Endothelial cell of umbilical vein (primary cell): ENCODE data around the gene EXOSC5. TPM values are rescaled to one million over a fixed set of nuclear protein-coding genes. Genes with fewer than 3 reads are reported as not detected.

Experiments used
- BruUV-seq: library from RNA; stranded (reverse); fragments of 400-500 nt; replicated peaks from 2 replicates; lab custom pipeline; 2021; lab: Mats Ljungman, UMichigan
- CTCF ChIA-PET: fragments of 300-600, 350-600 bp; sonication (Branson Sonifier 250); formaldehyde crosslinking; loops from one replicate; lab custom pipeline; 2021; ENCODE audit warnings: antibody characterized with exemption, inconsistent platforms; lab: Charles Lee
- POLR2A ChIA-PET: fragments of 300-600, 350-600 bp; sonication (Branson Sonifier 250); formaldehyde crosslinking; loops from one replicate; lab custom pipeline; 2021; ENCODE audit warnings: antibody characterized with exemption, inconsistent platforms; lab: Charles Lee
- DNase-seq: peaks from one replicate; pipeline ENCODE4 v3.0.0-alpha.2; 2011; ENCODE audit warnings: low read depth, low spot score
- FAIRE-seq: peaks from 2 replicates; lab custom pipeline; 2011; peaks lifted over from hg19 to GRCh38; lab: Jason Lieb, UNC
- H2AFZ ChIP-seq: 2 replicates; pipeline ENCODE4 v1.6.0; 2012; ENCODE audit warnings: low read depth, low read length, control low read depth, inconsistent platforms
- H3K27ac ChIP-seq: 2 replicates; pipeline ENCODE4 v1.5.1; 2011; ENCODE audit warnings: low read depth, mild to moderate bottlenecking, control low read depth, low read length, moderate library complexity; ENCODE audit not compliant: insufficient read depth
- H3K27me3 ChIP-seq, 2 experiments: 2 replicates each; pipeline versions ENCODE4 v1.6.0 to v1.6.1; 2011; ENCODE audit warnings: low read length in 2 of 2, mixed read lengths in 1 of 2; ENCODE audit not compliant: control insufficient read depth in 2 of 2, insufficient read depth in 2 of 2
- H3K36me3 ChIP-seq, 2 experiments: 2 replicates in 1 of 2; 3 replicates in 1 of 2; pipeline ENCODE4 v1.5.1; 2011; ENCODE audit warnings: low read length in 2 of 2, mild to moderate bottlenecking in 1 of 2, moderate library complexity in 1 of 2; ENCODE audit not compliant: control insufficient read depth in 2 of 2, insufficient read depth in 2 of 2; ENCODE audit errors: extremely low read depth in 1 of 2
- H3K4me1 ChIP-seq: 3 replicates; pipeline ENCODE4 v1.5.1; 2011; ENCODE audit warnings: mild to moderate bottlenecking, low read length; ENCODE audit not compliant: control insufficient read depth, insufficient read depth; ENCODE audit errors: extremely low read depth
- H3K4me2 ChIP-seq: 2 replicates; pipeline ENCODE4 v1.6.1; 2011; ENCODE audit warnings: low read length, control low read depth, mixed read lengths; ENCODE audit not compliant: insufficient read depth
- H3K4me3 ChIP-seq, 3 experiments: fragments of 200-600 bp in 1 of 3; sonication (generic), shearing (Covaris generic) in 1 of 3; replicated peaks in 1 of 3; 2 replicates each; pipeline ENCODE4 v1.5.1; 2011 to 2016; ENCODE audit warnings: control low read depth in 3 of 3, low read length in 3 of 3, mild to moderate bottlenecking in 2 of 3, inconsistent platforms in 1 of 3, low read depth in 1 of 3, moderate library complexity in 1 of 3; ENCODE audit not compliant: insufficient read depth in 1 of 3
- H3K79me2 ChIP-seq: 2 replicates; pipeline ENCODE4 v1.6.0; 2012; ENCODE audit warnings: low read length, inconsistent platforms; ENCODE audit not compliant: control insufficient read depth, insufficient read depth
- H3K9ac ChIP-seq: replicated peaks from 2 replicates; pipeline ENCODE3; 2011; ENCODE audit warnings: low read length, control low read depth; ENCODE audit not compliant: insufficient read depth; ENCODE audit errors: extremely low read depth
- H3K9me1 ChIP-seq: replicated peaks from 3 replicates; pipeline ENCODE4 v1.6.0; 2011; ENCODE audit warnings: mild to moderate bottlenecking, low read length; ENCODE audit not compliant: control insufficient read depth, insufficient read depth; ENCODE audit errors: extremely low read depth
- H3K9me3 ChIP-seq: replicated peaks from 2 replicates; pipeline ENCODE4 v1.5.1; 2012; ENCODE audit warnings: low read length, inconsistent platforms; ENCODE audit not compliant: control insufficient read depth, insufficient read depth
- H4K20me1 ChIP-seq: replicated peaks from 2 replicates; pipeline ENCODE3; 2011; ENCODE audit warnings: mild to moderate bottlenecking, low read length; ENCODE audit not compliant: control insufficient read depth, insufficient read depth; ENCODE audit errors: extremely low read depth
- FOS ChIP-seq: IDR thresholded peaks from 2 replicates; pipeline ENCODE4 v1.6.1; 2011; ENCODE audit warnings: mild to moderate bottlenecking, low read length, moderate library complexity, borderline replicate concordance; ENCODE audit not compliant: insufficient read depth
- GATA2 ChIP-seq: IDR thresholded peaks from 2 replicates; pipeline ENCODE4 v1.7.0; 2011; ENCODE audit warnings: low read depth, mild to moderate bottlenecking, moderate library complexity, mixed read lengths, low read length; ENCODE audit not compliant: insufficient read length, insufficient read depth
- MYC ChIP-seq: IDR thresholded peaks from one replicate; pipeline ENCODE4 v1.6.1; 2011; ENCODE audit warnings: mild to moderate bottlenecking, low read depth, low read length
- dilution Hi-C: fragments of 300-500 bp; cut with MboI; formaldehyde crosslinking; loops from one replicate; pipeline ENCODE4 v1.15.0; 2019; ENCODE audit warnings: low sequenced_read_pairs; ENCODE audit not compliant: extremely low pct_ligation_motif_present
- intact Hi-C: fragments of 100-400 bp; cut with micrococcal nuclease; formaldehyde crosslinking; loops from one replicate; pipeline ENCODE4 v1.10.0; 2022
- polyA plus RNA-seq, 4 experiments: library from polyadenylated mRNA; depleted of rRNA in 3 of 4; stranded (reverse) in 3 of 4; unstranded in 1 of 4; fragments of >200 nt; gene quantifications; 2 replicates each; pipeline versions ENCODE4 v1.2.1 to v1.2.3, GENCODE V29; 2011 to 2012; ENCODE audit warnings: missing spikeins in 1 of 4
- total RNA-seq: library from RNA; stranded (reverse); gene quantifications from 2 replicates; pipeline ENCODE4 v1.2.3, GENCODE V29; 2021
- TF ChIP-seq, protein P1 (sequence below), 2 donors: IDR thresholded peaks; 1 replicate in 1 of 2; 2 replicates in 1 of 2; pipeline ENCODE4 v1.5.1; 2011; ENCODE audit warnings: low read length in 2 of 2, mild to moderate bottlenecking in 2 of 2, moderate library complexity in 2 of 2, control low read depth in 1 of 2, inconsistent platforms in 1 of 2, low read depth in 1 of 2; ENCODE audit not compliant: insufficient read depth in 1 of 2; ENCODE audit errors: extremely low read depth in 1 of 2

EXOSC5 gene
- total and polyA plus RNA-seq, 2 donors (not counting 3 experiments of a cell fraction or from before 2014, with no cell fraction given), result 14.0 to 20.9 TPM

DNA sequence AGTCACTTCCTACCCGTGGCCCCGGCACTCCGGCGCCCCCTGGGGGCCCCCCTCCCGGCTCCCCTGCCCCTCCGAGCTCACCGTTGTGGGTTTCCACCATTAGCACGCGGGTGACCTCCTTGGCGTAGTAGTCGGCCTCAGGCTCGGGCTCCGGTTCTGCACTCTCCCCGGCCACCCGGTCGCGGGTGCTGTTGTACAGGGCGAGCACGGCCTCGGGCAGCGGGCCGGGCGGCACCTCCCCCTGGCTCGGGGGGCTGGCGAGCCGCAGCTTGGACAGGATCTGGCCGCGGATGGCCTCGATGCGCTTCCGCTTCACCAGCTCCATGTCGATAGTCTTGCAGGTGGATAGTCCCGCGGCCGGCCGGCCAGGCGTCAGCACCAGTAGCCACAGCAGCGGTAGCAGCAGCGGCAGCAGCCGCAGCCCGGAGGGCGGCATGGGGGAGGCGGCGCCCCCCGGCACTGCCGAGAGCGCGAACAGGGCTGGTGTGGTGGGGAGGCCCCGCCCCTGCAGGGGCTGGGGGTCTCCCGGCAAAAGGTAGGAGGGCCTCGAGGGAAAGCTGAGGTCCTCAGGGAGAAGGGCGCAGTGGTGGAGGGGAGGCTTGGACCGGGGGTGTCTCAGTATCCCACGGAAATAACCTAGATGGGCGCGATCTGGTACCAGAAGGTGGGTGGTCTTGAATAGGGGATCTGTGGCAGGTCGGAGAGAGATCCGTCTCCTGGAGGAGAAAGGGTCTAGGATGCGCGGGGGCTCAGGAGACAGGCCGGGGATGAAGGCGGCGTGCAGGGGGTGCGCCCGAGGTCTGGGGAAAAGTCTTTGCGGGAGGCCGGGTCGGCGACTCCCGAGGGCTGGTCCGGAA, 44.3 kb downstream of the EXOSC5 start:
- FAIRE-seq (no peak), DNase-seq (peak; percentile 69)
- dilution Hi-C loops, result no loop called here
- Histone ChIP-seq H3K4me3 (peak overlapping the region; percentile 75 to 99 (median 90)), H4K20me1 (no peaks in the 10 kb centered on the region), H3K9me3 (no peaks in the 10 kb centered on the region), H3K79me2 (peaks cover 53% of the 10 kb centered on the region), H2AFZ (no peak overlapping the region), H3K4me1 (peaks cover 12% of the 10 kb centered on the region), H3K4me2 (peak overlapping the region; percentile 73), H3K27ac (peak overlapping the region; percentile 70), H3K9me1 (no peaks in the 10 kb centered on the region), H3K9ac (peak overlapping the region; percentile 83), H3K36me3 (peaks cover 2 to 4% of the 10 kb centered on the region in 2 experiments), H3K27me3 (no peaks in the 10 kb centered on the region)
- intact Hi-C loops, result loop anchor here (1.0 to 5.0 kb wide), 3 partner anchors 43 to 194 kb away; partner anchors contain the start of gene CCDC97
- TF ChIP-seq, protein P1, sequence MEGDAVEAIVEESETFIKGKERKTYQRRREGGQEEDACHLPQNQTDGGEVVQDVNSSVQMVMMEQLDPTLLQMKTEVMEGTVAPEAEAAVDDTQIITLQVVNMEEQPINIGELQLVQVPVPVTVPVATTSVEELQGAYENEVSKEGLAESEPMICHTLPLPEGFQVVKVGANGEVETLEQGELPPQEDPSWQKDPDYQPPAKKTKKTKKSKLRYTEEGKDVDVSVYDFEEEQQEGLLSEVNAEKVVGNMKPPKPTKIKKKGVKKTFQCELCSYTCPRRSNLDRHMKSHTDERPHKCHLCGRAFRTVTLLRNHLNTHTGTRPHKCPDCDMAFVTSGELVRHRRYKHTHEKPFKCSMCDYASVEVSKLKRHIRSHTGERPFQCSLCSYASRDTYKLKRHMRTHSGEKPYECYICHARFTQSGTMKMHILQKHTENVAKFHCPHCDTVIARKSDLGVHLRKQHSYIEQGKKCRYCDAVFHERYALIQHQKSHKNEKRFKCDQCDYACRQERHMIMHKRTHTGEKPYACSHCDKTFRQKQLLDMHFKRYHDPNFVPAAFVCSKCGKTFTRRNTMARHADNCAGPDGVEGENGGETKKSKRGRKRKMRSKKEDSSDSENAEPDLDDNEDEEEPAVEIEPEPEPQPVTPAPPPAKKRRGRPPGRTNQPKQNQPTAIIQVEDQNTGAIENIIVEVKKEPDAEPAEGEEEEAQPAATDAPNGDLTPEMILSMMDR (IDR thresholded peaks at IDR 0.05; ENCODE audit: extremely low read depth in 1 of 2, insufficient read depth in 1 of 2, low read depth in 1 of 2, low read length in 2 of 2), result peak; percentile 51 to 78
- TF ChIP-seq MYC (no peak), GATA2 (no peak), FOS (no peak)
- POLR2A ChIA-PET, result interaction anchor here (0.8 to 2.0 kb wide), 4 partner anchors 11 to 31 kb away, joined by 3 to 8 read pairs (median 4); partner anchors contain the start of gene B9D2
- CTCF ChIA-PET, result interaction anchor here (0.6 to 3.8 kb wide), 21 partner anchors 11 to 148 kb away, joined by 3 to 65 read pairs (median 7); partner anchors contain the start of genes B9D2, DMAC2 and HNRNPUL1
- no TSS peak for BruUV-seq
